HepG2 (cell line): ENCODE measurements around the gene IL17RA. TPM values are rescaled to one million over a fixed set of nuclear protein-coding genes. Genes with fewer than 3 reads are reported as not detected.

ENCODE experiments used
- ATAC-seq: fragments of 200-7000 bp; cut with Tn5 transposase; 3 replicates; pipeline ENCODE4 v1.9.1; 2020; ENCODE audit warnings: mild to moderate bottlenecking, moderate library complexity
- BruUV-seq: library from RNA; stranded (reverse); fragments of 400-500 nt; replicated peaks from 2 replicates; lab custom pipeline; 2021; lab: Mats Ljungman, UMichigan
- CTCF ChIA-PET: fragments of 300-600 bp; formaldehyde crosslinking; extraction: SDS; loops from one replicate; lab custom pipeline; 2021; ENCODE audit warnings: low total read pairs, inconsistent platforms, low intra/inter-chr PET ratio; lab: Yijun Ruan, JAX
- POLR2A ChIA-PET: fragments of 350-600 bp; sonication (Branson Sonifier 250); formaldehyde crosslinking; loops from one replicate; lab custom pipeline; 2020; ENCODE audit warnings: antibody characterized with exemption, inconsistent platforms; lab: Yijun Ruan, JAX
- DNase-seq: peaks from one replicate; pipeline ENCODE4 v3.0.0-alpha.2; 2015; ENCODE audit warnings: low spot score
- FAIRE-seq: peaks from 3 replicates; lab custom pipeline; 2011; peaks lifted over from hg19 to GRCh38; lab: Jason Lieb, UNC
- H2AFZ ChIP-seq: one replicate; pipeline ENCODE4 v1.6.1; 2011; ENCODE audit warnings: low read length, inconsistent platforms
- H3K27ac ChIP-seq: fragments of 300-600 bp; 3 replicates; pipeline ENCODE4 v1.8.0; 2011; ENCODE audit warnings: mixed run types, mild to moderate bottlenecking, mixed read lengths, low read length, inconsistent platforms; ENCODE audit not compliant: insufficient read depth; ENCODE audit errors: extremely low read length
- H3K27me3 ChIP-seq, 2 experiments: fragments of 200-600 bp in 1 of 2; 2 replicates in 1 of 2; 3 replicates in 1 of 2; pipeline versions ENCODE4 v1.6.0 to v1.8.0; 2011; ENCODE audit warnings: low read length in 2 of 2, mild to moderate bottlenecking in 2 of 2, moderate library complexity in 2 of 2, inconsistent platforms in 1 of 2; ENCODE audit not compliant: insufficient read depth in 2 of 2, control insufficient read depth in 1 of 2
- H3K36me3 ChIP-seq, 2 experiments: fragments of 200-600 bp in 1 of 2; replicated peaks in 1 of 2; 2 replicates in 1 of 2; 3 replicates in 1 of 2; pipeline versions ENCODE4 v1.5.1 to v1.8.0; 2011; ENCODE audit warnings: low read length in 2 of 2, inconsistent platforms in 1 of 2; ENCODE audit not compliant: insufficient read depth in 2 of 2, control insufficient read depth in 1 of 2
- H3K4me1 ChIP-seq: 2 replicates; pipeline ENCODE4 v1.5.1; 2012; ENCODE audit warnings: low read length, inconsistent platforms; ENCODE audit not compliant: insufficient read depth
- H3K4me2 ChIP-seq: 2 replicates; pipeline ENCODE4 v1.6.0; 2011; ENCODE audit warnings: low read depth, low read length, inconsistent platforms
- H3K4me3 ChIP-seq, 3 experiments: fragments of 200-600 bp in 1 of 3; sonication (generic), shearing (Covaris generic) in 1 of 3; replicated peaks in 1 of 3; 2 replicates each; pipeline ENCODE4 v1.5.1; 2011 to 2016; ENCODE audit warnings: low read length in 3 of 3, inconsistent platforms in 2 of 3, low read depth in 2 of 3, mild to moderate bottlenecking in 2 of 3, control low read depth in 1 of 3, mixed read lengths in 1 of 3; ENCODE audit not compliant: insufficient read depth in 1 of 3
- H3K79me2 ChIP-seq: one replicate; pipeline ENCODE4 v1.6.1; 2011; ENCODE audit warnings: low read length, inconsistent platforms; ENCODE audit not compliant: insufficient read depth
- H3K9ac ChIP-seq: 2 replicates; pipeline ENCODE4 v1.6.0; 2011; ENCODE audit warnings: mild to moderate bottlenecking, low read depth, low read length, inconsistent platforms; ENCODE audit not compliant: insufficient read depth
- H3K9me3 ChIP-seq: 2 replicates; pipeline ENCODE4 v1.5.1; 2012; ENCODE audit warnings: mild to moderate bottlenecking, low read length
- H4K20me1 ChIP-seq: 2 replicates; pipeline ENCODE4 v1.6.0; 2011; ENCODE audit warnings: inconsistent platforms, mild to moderate bottlenecking, low read length, moderate library complexity; ENCODE audit not compliant: insufficient read depth
- ARID2 ChIP-seq: sonication (generic); formaldehyde crosslinking; IDR thresholded peaks from 2 replicates; pipeline ENCODE4 v1.8.1; 2022; ENCODE audit warnings: mild to moderate bottlenecking, missing genetic modification reagents, borderline replicate concordance
- CCAR2 ChIP-seq: fragments of 200-400 bp; formaldehyde crosslinking; optimal IDR thresholded peaks from 2 replicates; pipeline ENCODE3; 2018; ENCODE audit warnings: low read depth, mild to moderate bottlenecking, low read length, moderate library complexity
- CENPT ChIP-seq: sonication (generic); formaldehyde crosslinking; IDR thresholded peaks from 2 replicates; pipeline ENCODE4 v1.8.0; 2022; ENCODE audit warnings: low read depth, mild to moderate bottlenecking, moderate library complexity, missing genetic modification reagents
- CHD4 ChIP-seq: fragments of 200-600 bp; sonication (generic); IDR thresholded peaks from 2 replicates; pipeline ENCODE4 v1.7.0; 2017; ENCODE audit warnings: mild to moderate bottlenecking, low read length, borderline replicate concordance
- MIXL1 ChIP-seq: IDR thresholded peaks from 2 replicates; pipeline ENCODE4 v1.6.1; 2016
- PAWR ChIP-seq: sonication (generic); formaldehyde crosslinking; IDR thresholded peaks from 2 replicates; pipeline ENCODE4 v1.4.0; 2020; ENCODE audit warnings: missing genetic modification reagents, mild to moderate bottlenecking, borderline replicate concordance
- SOX6 ChIP-seq, 2 experiments: fragments of 450-650 bp in 1 of 2; sonication (generic) in 1 of 2; formaldehyde crosslinking in 1 of 2; IDR thresholded peaks; 2 replicates each; pipeline versions ENCODE4 v1.4.0 to v1.6.1; 2017 to 2020; ENCODE audit warnings: antibody characterized with exemption in 1 of 2, mild to moderate bottlenecking in 1 of 2, missing genetic modification reagents in 1 of 2
- TAF1 ChIP-seq: sonication (generic); formaldehyde crosslinking; IDR thresholded peaks from 2 replicates; pipeline ENCODE4 v1.4.0; 2020; ENCODE audit warnings: missing genetic modification reagents
- YEATS4 ChIP-seq: sonication (generic); formaldehyde crosslinking; IDR thresholded peaks from 2 replicates; pipeline ENCODE4 v1.4.0; 2020; ENCODE audit warnings: missing genetic modification reagents, borderline replicate concordance
- ZNF430 ChIP-seq: sonication (generic); formaldehyde crosslinking; IDR thresholded peaks from 2 replicates; pipeline ENCODE4 v1.9.0; 2021; ENCODE audit warnings: mild to moderate bottlenecking, missing genetic modification reagents
- ZNF792 ChIP-seq: IDR thresholded peaks from 2 replicates; pipeline ENCODE4 v1.6.1; 2016
- ZNF883 ChIP-seq: sonication (generic); formaldehyde crosslinking; IDR thresholded peaks from 2 replicates; pipeline ENCODE4 v1.5.1; 2020; ENCODE audit warnings: mild to moderate bottlenecking, missing genetic modification reagents; ENCODE audit errors: not compliant biosample characterization
- WGBS: methylation state at CpG from one replicate; pipeline ENCODE4 v1.1.6; 2017; ENCODE audit warnings: low lambda C conversion rate; 5-methylcytosine and 5-hydroxymethylcytosine counted together
- in situ Hi-C: cut with HindIII; loops from 2 replicates; pipeline ENCODE4 v1.10.0; 2017; ENCODE audit warnings: low pct_unique_long_range_greater_than_20kb; ENCODE audit not compliant: extremely low pct_ligation_motif_present
- intact Hi-C: fragments of 100-400 bp; cut with micrococcal nuclease; formaldehyde crosslinking; loops from one replicate; pipeline ENCODE4 v1.10.0; 2022; ENCODE audit not compliant: unreplicated experiment
- polyA plus RNA-seq, 8 experiments: library from polyadenylated mRNA; depleted of rRNA in 3 of 8; stranded (reverse) in 7 of 8; unstranded in 1 of 8; fragments of >200 nt; fragmentation: Illumina TruSeq in 4 of 8; extraction: Trizol in 4 of 8; gene quantifications; 2 replicates each; pipeline versions ENCODE4 v1.2.1 to v1.2.3, GENCODE V29; 2011 to 2016; ENCODE audit warnings: low read depth in 4 of 8, missing spikeins in 1 of 8, mixed read lengths in 1 of 8; ENCODE audit not compliant: insufficient read depth in 1 of 8
- total RNA-seq, 5 experiments: library from RNA; depleted of rRNA; stranded (reverse); fragments of >200 nt; fragmentation: Illumina TruSeq; extraction: Trizol; gene quantifications; 2 replicates each; pipeline ENCODE4 v1.2.3, GENCODE V29; 2016; ENCODE audit warnings: low read depth in 1 of 5
- TF ChIP-seq, protein P1 (sequence below): sonication (generic); formaldehyde crosslinking; IDR thresholded peaks from 2 replicates; pipeline ENCODE4 v1.4.0; 2020; ENCODE audit warnings: missing genetic modification reagents, borderline replicate concordance
- TF ChIP-seq, protein P2 (sequence below): sonication (generic); formaldehyde crosslinking; IDR thresholded peaks from 2 replicates; pipeline ENCODE4 v1.4.0; 2020; ENCODE audit warnings: missing genetic modification reagents

The IL17RA gene
- total and polyA plus RNA-seq, 2 of the 13 experiments (the other 11 are each of a cell fraction or from before 2014, with no cell fraction given), result 2.5 to 8.2 TPM

DNA sequence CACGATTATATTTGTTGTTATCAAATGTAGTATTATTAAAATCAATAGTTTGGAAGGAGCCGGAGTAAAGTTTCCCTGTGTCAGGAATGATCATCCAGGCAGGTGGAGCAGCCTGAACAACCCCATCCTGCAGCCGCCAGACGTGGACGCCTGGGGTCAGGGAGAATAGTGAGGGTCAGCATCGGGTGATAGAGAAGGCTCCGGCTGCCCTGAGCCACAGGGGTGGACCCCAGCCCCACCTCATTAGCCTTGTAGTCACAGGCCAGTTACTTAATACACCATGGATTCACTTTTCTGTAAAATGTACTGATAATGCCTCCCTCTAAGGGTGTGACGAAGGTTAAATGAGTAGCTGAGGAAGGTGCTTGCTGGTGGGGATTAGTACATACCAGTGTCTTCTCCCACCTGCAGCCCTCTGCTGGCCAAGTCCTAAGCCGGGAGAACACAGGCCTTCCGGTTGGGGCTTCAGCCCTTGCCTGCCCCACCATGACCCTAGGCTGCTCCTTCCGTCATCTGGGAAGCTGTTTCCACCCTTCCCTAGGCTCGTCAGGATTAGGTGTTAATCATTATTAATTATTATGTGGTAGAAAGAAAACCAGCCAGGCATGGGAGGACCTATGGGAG lies 21.5 kb downstream of the IL17RA start:
- no peak overlapping the region for H3K9ac ChIP-seq
- no peak for FAIRE-seq
- in situ Hi-C loops (no loop called here), intact Hi-C loops (no loop called here)
- ATAC-seq, result peak; percentile 60
- H3K36me3 ChIP-seq, result peaks cover 0 to 14% of the 10 kb centered on the region in 2 experiments; a peak in 3 of 5 replicates
- H3K4me3 ChIP-seq, result no peak overlapping the region
- no peak overlapping the region for H2AFZ ChIP-seq
- 94% methylated on average over 7 of the region's 12 CpGs for whole genome bisulfite sequencing
- CTCF ChIA-PET, result no interaction called here
- H3K9me3 ChIP-seq, result no peaks in the 10 kb centered on the region
- H3K4me2 ChIP-seq, result no peak overlapping the region
- H3K27ac ChIP-seq, result no peak overlapping the region
- no peaks in the 10 kb centered on the region for H3K27me3 ChIP-seq
- DNase-seq, result no peak
- no peaks in the 10 kb centered on the region for H4K20me1 ChIP-seq
- POLR2A ChIA-PET, result no interaction called here
- no peaks in the 10 kb centered on the region for H3K79me2 ChIP-seq
- no peak for TF ChIP-seq CCAR2
- TF ChIP-seq, protein P1, sequence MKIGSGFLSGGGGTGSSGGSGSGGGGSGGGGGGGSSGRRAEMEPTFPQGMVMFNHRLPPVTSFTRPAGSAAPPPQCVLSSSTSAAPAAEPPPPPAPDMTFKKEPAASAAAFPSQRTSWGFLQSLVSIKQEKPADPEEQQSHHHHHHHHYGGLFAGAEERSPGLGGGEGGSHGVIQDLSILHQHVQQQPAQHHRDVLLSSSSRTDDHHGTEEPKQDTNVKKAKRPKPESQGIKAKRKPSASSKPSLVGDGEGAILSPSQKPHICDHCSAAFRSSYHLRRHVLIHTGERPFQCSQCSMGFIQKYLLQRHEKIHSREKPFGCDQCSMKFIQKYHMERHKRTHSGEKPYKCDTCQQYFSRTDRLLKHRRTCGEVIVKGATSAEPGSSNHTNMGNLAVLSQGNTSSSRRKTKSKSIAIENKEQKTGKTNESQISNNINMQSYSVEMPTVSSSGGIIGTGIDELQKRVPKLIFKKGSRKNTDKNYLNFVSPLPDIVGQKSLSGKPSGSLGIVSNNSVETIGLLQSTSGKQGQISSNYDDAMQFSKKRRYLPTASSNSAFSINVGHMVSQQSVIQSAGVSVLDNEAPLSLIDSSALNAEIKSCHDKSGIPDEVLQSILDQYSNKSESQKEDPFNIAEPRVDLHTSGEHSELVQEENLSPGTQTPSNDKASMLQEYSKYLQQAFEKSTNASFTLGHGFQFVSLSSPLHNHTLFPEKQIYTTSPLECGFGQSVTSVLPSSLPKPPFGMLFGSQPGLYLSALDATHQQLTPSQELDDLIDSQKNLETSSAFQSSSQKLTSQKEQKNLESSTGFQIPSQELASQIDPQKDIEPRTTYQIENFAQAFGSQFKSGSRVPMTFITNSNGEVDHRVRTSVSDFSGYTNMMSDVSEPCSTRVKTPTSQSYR, result no peak
- TF ChIP-seq ARID2 (CRISPR knock-in tag), result no peak
- no peak for TF ChIP-seq TAF1 (CRISPR knock-in tag)
- no peak for TF ChIP-seq YEATS4 (CRISPR knock-in tag)
- TF ChIP-seq CHD4, result no peak
- TF ChIP-seq ZNF883, result no peak
- no peak for TF ChIP-seq PAWR (CRISPR knock-in tag)
- no peak for TF ChIP-seq SOX6 (IDR thresholded peaks at IDR 0.05)
- no peak for TF ChIP-seq SOX6 (CRISPR knock-in tag; IDR thresholded peaks at IDR 0.05)
- TF ChIP-seq ZNF430, result no peak
- TF ChIP-seq, protein P2, sequence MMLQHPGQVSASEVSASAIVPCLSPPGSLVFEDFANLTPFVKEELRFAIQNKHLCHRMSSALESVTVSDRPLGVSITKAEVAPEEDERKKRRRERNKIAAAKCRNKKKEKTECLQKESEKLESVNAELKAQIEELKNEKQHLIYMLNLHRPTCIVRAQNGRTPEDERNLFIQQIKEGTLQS (CRISPR knock-in tag), result no peak
- TF ChIP-seq ZNF792, result no peak
- TF ChIP-seq CENPT (CRISPR knock-in tag), result no peak
- no peak for TF ChIP-seq MIXL1 (CRISPR knock-in tag)
- no peaks in the 10 kb centered on the region for H3K4me1 ChIP-seq
- no TSS peak for BruUV-seq
